ENCODE results near the gene RERE.
A peak's percentile ranks its signal among the peaks of the same experiment; 100 is the strongest.
"Not testable (repeated sequence)": the region's sequence is repeated elsewhere in the genome, so short reads cannot be mapped to it uniquely, and the experiment has no call there.

RERE gene

GRCh38 chr1:8512504-8512903 lies 304.9 kb downstream of the RERE start:
- DNase-seq (ENCODE audit: low spot score), result no peak

GRCh38 chr1:8510041-8510823 lies 307.2 kb downstream of the RERE start:
- DNase-seq (ENCODE audit: low spot score), result peak; percentile 54

GRCh38 chr1:8509579-8509978 lies 307.9 kb downstream of the RERE start:
- no peak for DNase-seq (ENCODE audit: low spot score)

GRCh38 chr1:8506995-8507615 lies 310.3 kb downstream of the RERE start:
- DNase-seq (ENCODE audit: low spot score), result no peak

- no peak for DNase-seq (ENCODE audit: low spot score)
Observed at GRCh38 chr1:8506456-8506855, 311.0 kb downstream of the RERE start.

- DNase-seq (ENCODE audit: low spot score), result no peak
Observed at GRCh38 chr1:8503842-8504241, 313.6 kb downstream of the RERE start.

- not testable (repeated sequence) for DNase-seq (ENCODE audit: low spot score)
Observed at GRCh38 chr1:8502949-8503348, 314.5 kb downstream of the RERE start.

GRCh38 chr1:8497210-8497819 lies 320.1 kb downstream of the RERE start:
- DNase-seq (ENCODE audit: low spot score), result no peak

GRCh38 chr1:8496473-8496872 lies 321.0 kb downstream of the RERE start:
- no peak for DNase-seq (ENCODE audit: low spot score)

GRCh38 chr1:8495928-8496401 lies 321.5 kb downstream of the RERE start:
- DNase-seq (ENCODE audit: low spot score), result no peak

GRCh38 chr1:8494681-8495080 lies 322.8 kb downstream of the RERE start:
- DNase-seq (ENCODE audit: low spot score), result no peak

GRCh38 chr1:8493916-8494540 lies 323.4 kb downstream of the RERE start:
- no peak for DNase-seq (ENCODE audit: low spot score)

- DNase-seq (ENCODE audit: low spot score), result no peak
Observed at GRCh38 chr1:8487249-8487648, 330.2 kb downstream of the RERE start.

GRCh38 chr1:8486047-8486446 lies 331.4 kb downstream of the RERE start:
- no peak for DNase-seq (ENCODE audit: low spot score)

GRCh38 chr1:8483586-8483985 lies 333.9 kb downstream of the RERE start:
- no peak for DNase-seq (ENCODE audit: low spot score)

- DNase-seq (ENCODE audit: low spot score), result no peak
Observed at GRCh38 chr1:8482979-8483381, 334.5 kb downstream of the RERE start.

- no peak for DNase-seq (ENCODE audit: low spot score)
Observed at GRCh38 chr1:8481650-8482380, 335.6 kb downstream of the RERE start.

- no peak for DNase-seq (ENCODE audit: low spot score)
Observed at GRCh38 chr1:8478566-8478965, 338.9 kb downstream of the RERE start.

GRCh38 chr1:8477983-8478362 lies 339.5 kb downstream of the RERE start:
- no peak for DNase-seq (ENCODE audit: low spot score)

- DNase-seq (ENCODE audit: low spot score), result no peak
Observed at GRCh38 chr1:8477166-8477982, 340.1 kb downstream of the RERE start.

GRCh38 chr1:8476006-8476405 lies 341.4 kb downstream of the RERE start:
- no peak for DNase-seq (ENCODE audit: low spot score)
